Sigmoid colon (tissue), 7 donors: ENCODE measurements around the gene NACAD. TPM values are rescaled to one million over a fixed set of nuclear protein-coding genes. Genes with fewer than 3 reads are reported as not detected.

Experiments
- DNase-seq: peaks from one replicate; pipeline ENCODE4 v3.0.0-alpha.2; 2019
- H3K27ac ChIP-seq, 4 donors: fragments of 200-600 bp; sonication (generic); one replicate each; pipeline ENCODE4 v1.5.1; 2016 to 2019; ENCODE audit warnings: mild to moderate bottlenecking in 1 of 4
- H3K27me3 ChIP-seq, 3 donors: fragments of 200-600 bp; sonication (generic); one replicate each; pipeline ENCODE4 v1.5.1; 2019; ENCODE audit warnings: mild to moderate bottlenecking in 1 of 3
- H3K36me3 ChIP-seq, 4 donors: fragments of 200-600 bp; sonication (generic); one replicate each; pipeline ENCODE4 v1.5.1; 2016 to 2019
- H3K4me1 ChIP-seq, 4 donors: fragments of 200-600 bp; sonication (generic); one replicate each; pipeline ENCODE4 v1.5.1; 2017 to 2019
- H3K4me3 ChIP-seq, 4 donors: fragments of 200-600 bp; sonication (generic); one replicate each; pipeline ENCODE4 v1.5.1; 2017 to 2019; ENCODE audit warnings: mild to moderate bottlenecking in 2 of 4, moderate library complexity in 1 of 4
- H3K9me3 ChIP-seq, 4 donors: fragments of 200-600 bp in 3 of 4; sonication (generic) in 3 of 4; one replicate each; pipeline versions ENCODE4 v1.5.1 to v1.6.1; 2013 to 2019
- CTCF ChIP-seq, 4 experiments: fragments of 450-650 bp in 3 of 4; fragments of 200-600 bp in 1 of 4; IDR thresholded peaks; one replicate each; pipeline ENCODE4 v1.5.1; 2016 to 2019; ENCODE audit warnings: antibody characterized with exemption in 4 of 4, mild to moderate bottlenecking in 3 of 4, moderate library complexity in 2 of 4
- EP300 ChIP-seq, 4 donors: sonication (generic); formaldehyde crosslinking; IDR thresholded peaks; one replicate each; pipeline ENCODE4 v1.6.1; 2017; ENCODE audit warnings: antibody characterized with exemption in 4 of 4
- POLR2A ChIP-seq, 2 donors: fragments of 450-650 bp; IDR thresholded peaks; one replicate each; pipeline ENCODE4 v1.6.1; 2016; ENCODE audit warnings: antibody characterized with exemption in 2 of 2, mild to moderate bottlenecking in 2 of 2, moderate library complexity in 2 of 2
- POLR2AphosphoS5 ChIP-seq, 4 donors: sonication (generic); formaldehyde crosslinking; IDR thresholded peaks; one replicate each; pipeline ENCODE4 v1.6.1; 2017; ENCODE audit warnings: antibody characterized with exemption in 4 of 4
- WGBS, 2 donors: extraction: QIAGEN DNeasy Blood & Tissue Kit; methylation state at CpG; one replicate each; pipeline ENCODE4 v1.1.7; 2013; 5-methylcytosine and 5-hydroxymethylcytosine counted together
- intact Hi-C: fragments of 100-400 bp; cut with DNase I; formaldehyde crosslinking; loops from one replicate; pipeline ENCODE4 v1.15.1; 2023
- polyA plus RNA-seq, 3 donors: library from polyadenylated mRNA; stranded (reverse); fragments of 200-250 nt; gene quantifications; one replicate each; pipeline ENCODE4 v1.2.3, GENCODE V29; 2013
- total RNA-seq, 4 donors: library from RNA; depleted of rRNA; stranded (reverse); fragments of >200 nt; gene quantifications; one replicate each; pipeline ENCODE4 v1.1.0, GENCODE V29; 2016
- donor health status: healthy with polysubstance abuse.
- donor health status: Bipolar disorder and iron deficiency.
- donor health status: healthy.

NACAD gene
- total and polyA plus RNA-seq, 7 donors: 0.23 to 8.9 (median 3.2) TPM

DNA sequence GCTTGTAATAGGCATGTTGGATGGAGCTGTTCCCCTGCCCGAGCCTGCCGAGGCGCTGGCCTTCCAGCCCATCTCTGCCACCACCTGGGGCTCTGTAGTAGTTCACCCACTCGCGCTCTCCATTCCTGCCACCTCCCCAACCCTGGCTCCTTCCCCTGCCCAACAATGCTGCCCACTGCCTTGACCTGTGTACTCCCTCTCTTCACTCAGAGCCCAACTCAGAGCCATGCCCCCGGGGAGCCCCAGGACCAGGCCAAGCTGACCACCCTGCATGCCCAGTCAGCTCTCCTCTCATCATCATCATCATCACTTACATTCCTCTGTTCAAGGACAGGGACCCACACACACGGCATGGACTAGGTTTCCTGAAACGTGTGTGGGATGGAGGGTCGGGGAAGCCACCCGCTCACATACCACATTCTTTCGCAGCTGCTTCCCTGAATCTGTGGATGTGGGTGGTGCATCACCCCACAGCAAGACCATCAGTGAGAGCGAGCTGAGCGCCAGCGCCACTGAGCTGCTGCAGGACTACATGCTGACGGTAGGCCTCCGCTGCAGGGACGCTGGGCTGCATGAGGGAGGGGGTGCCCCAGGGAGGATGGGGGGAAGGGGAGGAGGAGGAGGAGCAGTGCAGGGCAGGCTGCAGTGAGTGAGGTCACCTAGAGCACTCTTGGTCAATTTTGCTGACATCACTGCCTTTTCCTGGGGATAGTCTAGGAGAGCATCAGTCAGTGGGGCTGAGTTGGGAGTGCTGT, 15.6 kb downstream of the NACAD start:
- no peak for TF ChIP-seq POLR2A (IDR thresholded peaks at IDR 0.05)
- TF ChIP-seq POLR2AphosphoS5 (IDR thresholded peaks at IDR 0.05): no peak
- TF ChIP-seq CTCF (IDR thresholded peaks at IDR 0.05): no peak
- TF ChIP-seq EP300 (IDR thresholded peaks at IDR 0.05): no peak
- DNase-seq: no peak
- 87 to 90% methylated on average over 17 of the region's 17 CpGs for WGBS, 2 donors
- no peak overlapping the region for H3K4me3 ChIP-seq
- no peaks in the 10 kb centered on the region for H3K27me3 ChIP-seq
- H3K36me3 ChIP-seq: peaks cover 27 to 93% (median 55%) of the 10 kb centered on the region in 4 donors
- no peak overlapping the region for H3K27ac ChIP-seq
- H3K4me1 ChIP-seq: no peaks in the 10 kb centered on the region
- H3K9me3 ChIP-seq: no peaks in the 10 kb centered on the region
- intact Hi-C loops: no loop called here

GRCh38 chr7:45072131-45073030, 16.4 kb downstream of the NACAD start:
- WGBS, 2 donors: 92 to 95% methylated on average over 13 of the region's 13 CpGs
- no peaks in the 10 kb centered on the region for H3K4me1 ChIP-seq
- peaks cover 22 to 93% (median 58%) of the 10 kb centered on the region in 4 donors for H3K36me3 ChIP-seq
- TF ChIP-seq POLR2A (IDR thresholded peaks at IDR 0.05): no peak
- TF ChIP-seq EP300 (IDR thresholded peaks at IDR 0.05): no peak
- no peak for TF ChIP-seq CTCF (IDR thresholded peaks at IDR 0.05)
- TF ChIP-seq POLR2AphosphoS5 (IDR thresholded peaks at IDR 0.05): no peak
- no peaks in the 10 kb centered on the region for H3K27me3 ChIP-seq
- H3K9me3 ChIP-seq: no peaks in the 10 kb centered on the region
- no peak overlapping the region for H3K27ac ChIP-seq
- intact Hi-C loops: no loop called here
- no peak for DNase-seq
- H3K4me3 ChIP-seq: no peak overlapping the region

GRCh38 chr7:45071528-45071927, 17.2 kb downstream of the NACAD start:
- intact Hi-C loops: no loop called here
- no peaks in the 10 kb centered on the region for H3K4me1 ChIP-seq
- H3K27me3 ChIP-seq: no peaks in the 10 kb centered on the region
- 82 to 86% methylated on average over 3 of the region's 3 CpGs for WGBS, 2 donors
- no peak for DNase-seq
- peaks cover 20 to 88% (median 52%) of the 10 kb centered on the region in 4 donors for H3K36me3 ChIP-seq
- H3K9me3 ChIP-seq: no peaks in the 10 kb centered on the region
- H3K27ac ChIP-seq: no peak overlapping the region
- TF ChIP-seq POLR2AphosphoS5 (IDR thresholded peaks at IDR 0.05): no peak
- TF ChIP-seq EP300 (IDR thresholded peaks at IDR 0.05): no peak
- TF ChIP-seq POLR2A (IDR thresholded peaks at IDR 0.05): no peak
- TF ChIP-seq CTCF (IDR thresholded peaks at IDR 0.05): no peak
- H3K4me3 ChIP-seq: no peak overlapping the region

DNA sequence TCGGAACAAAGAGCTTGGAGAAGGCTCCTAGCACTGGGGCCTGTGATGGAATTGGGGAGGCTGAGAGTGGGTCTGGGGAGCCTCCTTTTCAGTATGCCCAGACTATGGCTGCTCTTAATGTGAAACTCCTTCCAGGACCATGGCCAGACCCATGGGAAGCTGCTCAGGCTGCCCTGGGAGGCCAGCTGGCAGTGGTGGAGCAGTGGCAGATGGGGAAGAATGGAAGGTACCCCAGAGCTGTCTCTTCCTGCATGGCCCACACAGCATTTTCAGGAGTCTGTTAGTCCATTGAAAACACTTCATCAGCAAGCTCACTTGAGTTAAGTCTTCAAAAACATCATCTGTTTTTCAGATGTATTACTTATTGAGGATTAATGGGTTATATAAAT, 18.5 kb downstream of the NACAD start:
- H3K9me3 ChIP-seq: no peaks in the 10 kb centered on the region
- DNase-seq: no peak
- no peaks in the 10 kb centered on the region for H3K27me3 ChIP-seq
- no peaks in the 10 kb centered on the region for H3K4me1 ChIP-seq
- intact Hi-C loops: no loop called here
- H3K36me3 ChIP-seq: peaks cover 15 to 84% (median 48%) of the 10 kb centered on the region in 4 donors
- 93 to 96% methylated on average over 1 of the region's 1 CpG for WGBS, 2 donors
- TF ChIP-seq POLR2AphosphoS5 (IDR thresholded peaks at IDR 0.05) (no peak), CTCF (IDR thresholded peaks at IDR 0.05) (no peak), POLR2A (IDR thresholded peaks at IDR 0.05) (no peak), EP300 (IDR thresholded peaks at IDR 0.05) (no peak)
- H3K27ac ChIP-seq: no peak overlapping the region
- no peak overlapping the region for H3K4me3 ChIP-seq
